H9 (cell line): Measurements from ENCODE around the gene STAC2. TPM values are rescaled to one million over a fixed set of nuclear protein-coding genes. Genes with fewer than 3 reads are reported as not detected.

Source experiments
- DNase-seq: peaks from one replicate; pipeline ENCODE4 v3.0.0-alpha.2; 2017
- H2AFZ ChIP-seq: one replicate; pipeline ENCODE4 v1.6.1; 2013; ENCODE audit warnings: mild to moderate bottlenecking, low read length, control low read depth, moderate library complexity
- H2AK5ac ChIP-seq: 2 replicates; pipeline ENCODE4 v1.6.1; 2013; ENCODE audit warnings: low read length, control low read depth, mixed read lengths; ENCODE audit not compliant: insufficient read length
- H2BK120ac ChIP-seq: one replicate; pipeline ENCODE4 v1.6.1; 2013; ENCODE audit warnings: low read depth, mild to moderate bottlenecking, low read length, control low read depth, inconsistent platforms; ENCODE audit not compliant: poor library complexity, severe bottlenecking
- H2BK12ac ChIP-seq: 2 replicates; pipeline ENCODE4 v1.6.1; 2013; ENCODE audit warnings: low read length, control low read depth, mixed read lengths, low read depth; ENCODE audit not compliant: insufficient read length
- H2BK15ac ChIP-seq: 2 replicates; pipeline ENCODE4 v1.6.1; 2013; ENCODE audit warnings: low read depth, low read length, control low read depth
- H2BK20ac ChIP-seq: one replicate; pipeline ENCODE4 v1.6.1; 2013; ENCODE audit warnings: low read depth, mild to moderate bottlenecking, low read length, control low read depth, inconsistent platforms; ENCODE audit not compliant: poor library complexity, severe bottlenecking
- H2BK5ac ChIP-seq: 2 replicates; pipeline ENCODE4 v1.6.1; 2013; ENCODE audit warnings: low read length, control low read depth, mixed read lengths; ENCODE audit not compliant: insufficient read length
- H3K14ac ChIP-seq: 2 replicates; pipeline ENCODE4 v1.6.1; 2013; ENCODE audit warnings: low read length, control low read depth; ENCODE audit not compliant: insufficient read depth
- H3K18ac ChIP-seq: 2 replicates; pipeline ENCODE4 v1.6.1; 2013; ENCODE audit warnings: low read depth, mild to moderate bottlenecking, mixed read lengths, low read length, control low read depth; ENCODE audit not compliant: insufficient read length
- H3K23ac ChIP-seq: 2 replicates; pipeline ENCODE4 v1.6.1; 2013; ENCODE audit warnings: low read length, control low read depth, mixed read lengths, low read depth; ENCODE audit not compliant: insufficient read length
- H3K23me2 ChIP-seq: 2 replicates; pipeline ENCODE4 v1.6.1; 2013; ENCODE audit warnings: low read depth, mild to moderate bottlenecking, mixed read lengths, low read length, control low read depth; ENCODE audit not compliant: insufficient read length, poor library complexity, severe bottlenecking
- H3K27ac ChIP-seq: 2 replicates; pipeline ENCODE4 v1.5.1; 2013; ENCODE audit warnings: low read length, control low read depth, mixed read lengths, low read depth; ENCODE audit not compliant: insufficient read length
- H3K27me3 ChIP-seq: 2 replicates; pipeline ENCODE4 v1.6.1; 2013; ENCODE audit warnings: low read length, control low read depth, inconsistent platforms; ENCODE audit not compliant: insufficient read depth
- H3K4ac ChIP-seq: 2 replicates; pipeline ENCODE4 v1.6.1; 2013; ENCODE audit warnings: low read depth, mild to moderate bottlenecking, control low read depth, inconsistent platforms, low read length, moderate library complexity
- H3K4me1 ChIP-seq: 2 replicates; pipeline ENCODE4 v1.6.1; 2013; ENCODE audit warnings: low read length, control low read depth, inconsistent platforms; ENCODE audit not compliant: insufficient read depth
- H3K4me2 ChIP-seq: 2 replicates; pipeline ENCODE4 v1.6.1; 2013; ENCODE audit warnings: low read length, control low read depth, mixed read lengths; ENCODE audit not compliant: insufficient read length, insufficient read depth
- H3K56ac ChIP-seq: 2 replicates; pipeline ENCODE4 v1.6.1; 2013; ENCODE audit warnings: low read depth, mild to moderate bottlenecking, mixed read lengths, low read length, control low read depth; ENCODE audit not compliant: insufficient read length
- H3K79me1 ChIP-seq: 2 replicates; pipeline ENCODE4 v1.6.1; 2013; ENCODE audit warnings: low read depth, mild to moderate bottlenecking, moderate library complexity, low read length, control low read depth, inconsistent platforms; ENCODE audit not compliant: insufficient read depth, poor library complexity, severe bottlenecking
- H3K79me2 ChIP-seq: 2 replicates; pipeline ENCODE4 v1.6.1; 2013; ENCODE audit warnings: low read length, control low read depth, inconsistent platforms; ENCODE audit not compliant: insufficient read depth
- H3K9ac ChIP-seq: 2 replicates; pipeline ENCODE4 v1.6.1; 2013; ENCODE audit warnings: low read length, control low read depth, mixed read lengths; ENCODE audit not compliant: insufficient read length; ENCODE audit errors: extremely low read depth
- H3K9me3 ChIP-seq: one replicate; pipeline ENCODE4 v1.6.1; 2013; ENCODE audit warnings: low read depth, low read length, inconsistent platforms; ENCODE audit not compliant: control insufficient read depth
- H3T11ph ChIP-seq: one replicate; pipeline ENCODE4 v1.6.1; 2013; ENCODE audit warnings: mild to moderate bottlenecking, low read length, control low read depth, inconsistent platforms
- H4K20me1 ChIP-seq: one replicate; pipeline ENCODE4 v1.6.1; 2013; ENCODE audit not compliant: control insufficient read depth, insufficient read length, insufficient read depth
- H4K5ac ChIP-seq: 2 replicates; pipeline ENCODE4 v1.6.1; 2013; ENCODE audit warnings: low read depth, mild to moderate bottlenecking, mixed read lengths, low read length, control low read depth; ENCODE audit not compliant: insufficient read length
- H4K8ac ChIP-seq: replicated peaks from 2 replicates; pipeline ENCODE4 v1.6.1; 2013; ENCODE audit warnings: low read length, control low read depth, mixed read lengths, low read depth; ENCODE audit not compliant: insufficient read length
- H4K91ac ChIP-seq: 2 replicates; pipeline ENCODE4 v1.6.1; 2013; ENCODE audit warnings: low read depth, mild to moderate bottlenecking, moderate library complexity, mixed read lengths, low read length, control low read depth; ENCODE audit not compliant: insufficient read length
- H3K27ac Mint-ChIP-seq, 3 experiments: 2 replicates in 2 of 3; 3 replicates in 1 of 3; pipeline ENCODE4 v1.8.0; 2020 to 2021; ENCODE audit warnings: mixed read lengths in 3 of 3, mild to moderate bottlenecking in 1 of 3, moderate library complexity in 1 of 3
- H3K27me3 Mint-ChIP-seq: 2 replicates; pipeline ENCODE4 v1.8.0; 2021; ENCODE audit warnings: low read depth, mild to moderate bottlenecking, moderate library complexity, mixed read lengths
- H3K36me3 Mint-ChIP-seq, 3 experiments: 2 replicates in 2 of 3; 3 replicates in 1 of 3; pipeline ENCODE4 v1.8.0; 2020 to 2021; ENCODE audit warnings: low read depth in 3 of 3, mixed read lengths in 3 of 3; ENCODE audit not compliant: insufficient read depth in 1 of 3
- H3K4me1 Mint-ChIP-seq, 2 experiments: 2 replicates each; pipeline ENCODE4 v1.8.0; 2020; ENCODE audit warnings: mixed read lengths in 2 of 2
- H3K4me3 Mint-ChIP-seq, 2 experiments: 2 replicates in 1 of 2; 3 replicates in 1 of 2; pipeline ENCODE4 v1.8.0; 2020 to 2021; ENCODE audit warnings: mild to moderate bottlenecking in 2 of 2, mixed read lengths in 2 of 2, moderate library complexity in 1 of 2
- H3K9me3 Mint-ChIP-seq, 2 experiments: 2 replicates in 1 of 2; 3 replicates in 1 of 2; pipeline ENCODE4 v1.8.0; 2020; ENCODE audit warnings: mild to moderate bottlenecking in 2 of 2, mixed read lengths in 2 of 2, moderate library complexity in 1 of 2
- CTCF ChIP-seq: fragments of 200-600 bp; sonication (generic); conservative IDR thresholded peaks from 3 replicates; pipeline ENCODE4 v1.8.0; 2021; ENCODE audit warnings: antibody characterized with exemption, mild to moderate bottlenecking
- WGBS: extraction: QIAGEN DNeasy Blood & Tissue Kit; methylation state at CpG from one replicate; pipeline ENCODE4 v1.1.7; 2013; ENCODE audit warnings: missing lambda C conversion rate, low lambda C conversion rate, mixed read lengths; ENCODE audit not compliant: insufficient read length; ENCODE audit errors: extremely low coverage; 5-methylcytosine and 5-hydroxymethylcytosine counted together
- total RNA-seq: library from RNA; stranded (reverse); gene quantifications from 2 replicates; pipeline ENCODE4 v1.2.1, GENCODE V29; 2021

Gene STAC2
- total RNA-seq, 1 experiment from 2014 or later: 2.5 TPM

GRCh38 chr17:39186481-39187002 lies 39.2 kb downstream of the STAC2 start:
- no peak overlapping the region for H2AK5ac ChIP-seq
- Mint-ChIP-seq H3K27me3 (no peaks in the 10 kb centered on the region), H3K36me3 (peaks cover 20 to 63% (median 44%) of the 10 kb centered on the region in 3 experiments; a peak in 6 of 7 replicates)

More at GRCh38 chr17:39186481-39187002, 39.2 kb downstream of the STAC2 start:
- Histone ChIP-seq H3K27ac (no peak overlapping the region), H4K5ac (no peak overlapping the region), H2AFZ (no peak overlapping the region), H3K23ac (no peak overlapping the region), H4K91ac (no peak overlapping the region), H4K8ac (no peak overlapping the region), H3K56ac (no peak overlapping the region), H3K9ac (no peak overlapping the region), H2BK5ac (no peak overlapping the region), H3K4ac (no peak overlapping the region), H3K18ac (no peak overlapping the region), H3K27me3 (no peaks in the 10 kb centered on the region), H2BK12ac (no peak overlapping the region), H3K79me2 (no peaks in the 10 kb centered on the region), H3K4me1 (no peaks in the 10 kb centered on the region), H3K14ac (no peak overlapping the region), H2BK15ac (no peak overlapping the region), H3K23me2 (no peaks in the 10 kb centered on the region), H2BK20ac (no peak overlapping the region), H3K79me1 (no peaks in the 10 kb centered on the region), H3K9me3 (no peaks in the 10 kb centered on the region), H3K4me2 (no peak overlapping the region), H2BK120ac (no peak overlapping the region), H3T11ph (no peak overlapping the region), H4K20me1 (no peaks in the 10 kb centered on the region)
- Mint-ChIP-seq H3K27ac (no peak overlapping the region), H3K4me1 (no peaks in the 10 kb centered on the region), H3K9me3 (no peaks in the 10 kb centered on the region), H3K4me3 (no peak overlapping the region)
- no peak for DNase-seq
- TF ChIP-seq CTCF: no peak
- no CpG with 5 or more reads among the region's 15 CpGs for whole genome bisulfite sequencing
